HG02571 (cell line): ENCODE data around the gene RFX7.
"Not testable (repeated sequence)": the region's sequence is repeated elsewhere in the genome, so short reads cannot be mapped to it uniquely, and the experiment has no call there.

ENCODE experiments used
- ATAC-seq: cut with Tn5 transposase; IDR thresholded peaks from one replicate; pipeline ENCODE4 v1.9.1; 2021; ENCODE audit warnings: mild to moderate bottlenecking, moderate library complexity; ENCODE audit not compliant: unreplicated experiment

RFX7 gene

DNA sequence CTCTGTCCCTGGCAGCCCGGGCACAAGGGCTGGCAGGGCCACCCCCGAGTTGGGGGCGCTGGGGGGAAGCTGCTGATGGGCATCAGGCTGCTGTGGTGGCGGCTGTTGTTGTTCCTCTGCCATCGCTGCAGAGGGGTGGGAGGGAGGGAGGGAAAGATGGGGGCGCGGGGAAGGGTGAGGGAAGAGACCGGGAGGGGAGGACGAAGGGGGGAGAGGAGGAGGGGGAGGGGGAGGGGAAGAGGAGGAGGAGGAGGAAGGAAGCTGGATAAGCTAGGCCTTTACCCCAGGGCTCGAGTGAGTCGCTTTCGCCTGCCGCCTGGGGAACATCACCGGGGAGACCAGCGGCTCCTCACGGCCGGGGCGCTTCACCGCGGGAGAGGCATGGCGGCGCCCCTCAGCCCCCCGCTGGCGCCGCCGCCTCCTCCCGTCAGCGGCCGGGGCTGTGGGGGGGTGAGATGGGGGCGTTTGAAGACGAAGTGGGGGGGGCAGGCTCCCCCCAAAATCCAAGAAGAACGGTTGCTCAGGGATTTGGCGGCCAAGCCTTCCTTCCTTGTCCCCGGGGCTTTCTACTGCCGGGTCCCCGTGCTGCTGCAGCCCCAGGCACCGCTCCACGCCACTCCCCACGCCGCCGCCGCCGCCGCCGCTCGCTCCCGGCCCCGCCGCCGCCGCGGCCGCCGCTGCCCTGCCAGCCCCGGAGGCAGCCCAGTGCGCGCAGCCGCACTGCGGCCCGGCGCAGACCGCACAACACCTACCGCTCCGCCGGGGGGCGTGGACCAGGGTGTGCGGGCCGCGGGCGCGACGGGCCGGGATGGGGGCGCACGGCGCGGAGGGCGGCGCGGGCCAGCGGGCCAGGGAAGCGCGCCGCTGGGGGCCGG is at the start of gene RFX7:
TSS of gene RFX7 (minus strand) at position 717 of the 875 bp plus-strand sequence. CDS start at position 123, 594 bp downstream.
- peak; percentile 44 for ATAC-seq

GRCh38 chr15:56292546-56293316 is 49.1 kb upstream of the RFX7 start:
- no peak for ATAC-seq

- ATAC-seq = no peak
Observed at GRCh38 chr15:56291741-56292140, 48.1 kb upstream of the RFX7 start.

GRCh38 chr15:56286213-56286612 is 42.5 kb upstream of the RFX7 start:
- ATAC-seq = no peak

GRCh38 chr15:56281145-56281544 is 37.5 kb upstream of the RFX7 start:
- no peak for ATAC-seq

GRCh38 chr15:56273724-56274123 is 30.0 kb upstream of the RFX7 start:
- ATAC-seq = no peak

GRCh38 chr15:56272454-56272853 is 28.8 kb upstream of the RFX7 start:
- ATAC-seq = no peak

GRCh38 chr15:56266465-56266864 is 22.8 kb upstream of the RFX7 start:
- ATAC-seq = not testable (repeated sequence)

DNA sequence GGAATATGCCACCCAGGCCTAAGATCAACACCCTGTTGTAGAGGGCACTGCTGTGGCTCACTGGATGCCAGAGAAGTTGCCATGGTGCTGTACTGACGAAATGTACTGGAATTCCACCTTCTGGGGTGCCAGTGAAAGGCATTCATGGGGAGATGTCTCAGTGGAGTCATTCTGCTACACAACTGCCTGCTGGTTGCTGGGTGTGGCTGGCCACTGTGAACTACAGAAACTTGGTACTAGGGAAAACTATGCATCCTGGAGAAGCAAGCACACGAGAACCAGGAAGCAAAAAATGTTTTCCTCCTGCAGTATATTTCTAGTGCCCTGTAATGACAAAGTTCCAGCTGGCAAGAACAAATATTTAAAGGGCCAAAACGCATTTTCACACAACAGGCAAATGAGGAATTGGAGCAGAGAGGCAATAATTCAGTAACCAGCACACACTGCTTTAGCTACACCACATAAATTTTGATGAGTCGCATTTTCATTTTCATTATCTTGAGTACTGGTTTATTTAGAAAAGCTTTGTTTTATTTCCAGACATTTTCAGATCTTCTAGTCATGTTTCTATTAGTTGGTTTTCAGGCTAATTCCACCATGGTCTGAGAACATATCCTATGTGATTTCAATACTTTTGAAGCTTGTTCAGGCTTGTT is 18.3 kb upstream of the RFX7 start:
- no peak for ATAC-seq

DNA sequence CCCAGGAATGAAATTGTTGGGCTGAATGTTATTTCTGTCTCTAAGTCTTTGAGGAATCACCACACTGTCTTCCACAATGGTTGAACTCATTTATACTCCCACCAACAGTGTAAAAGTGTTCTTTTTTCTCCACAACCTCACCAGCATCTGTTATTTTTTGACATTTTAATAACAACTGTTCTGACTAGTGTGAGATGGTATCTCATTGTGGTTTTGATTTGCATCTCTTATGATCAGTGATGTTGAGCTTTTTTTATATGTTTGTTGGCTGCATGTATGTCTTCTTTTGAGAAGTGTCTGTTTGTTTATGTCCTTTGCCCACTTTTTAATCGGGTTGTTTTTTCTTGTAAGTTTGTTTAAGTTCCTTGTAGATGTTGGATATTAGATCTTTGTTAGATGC is 13.6 kb upstream of the RFX7 start:
- ATAC-seq = not testable (repeated sequence)

DNA sequence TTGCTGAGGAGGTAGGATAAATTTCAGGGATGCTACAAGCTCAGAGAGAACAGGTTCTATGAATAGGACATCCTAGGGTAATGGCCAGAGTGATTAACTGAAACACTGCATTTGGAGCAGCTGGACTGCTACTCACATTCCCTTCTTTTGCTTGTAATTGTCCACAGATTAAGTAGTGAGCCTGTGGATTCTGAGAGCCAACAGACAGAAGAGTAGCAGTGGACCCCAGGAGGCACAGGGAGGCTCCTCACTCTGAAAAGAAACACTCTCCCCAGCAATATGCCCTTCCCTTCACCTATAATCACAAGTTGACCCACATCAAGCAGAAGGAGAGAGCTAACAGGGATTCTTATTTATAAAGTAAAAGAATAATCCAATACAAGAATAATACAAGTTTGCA is 10.6 kb upstream of the RFX7 start:
- ATAC-seq = no peak

DNA sequence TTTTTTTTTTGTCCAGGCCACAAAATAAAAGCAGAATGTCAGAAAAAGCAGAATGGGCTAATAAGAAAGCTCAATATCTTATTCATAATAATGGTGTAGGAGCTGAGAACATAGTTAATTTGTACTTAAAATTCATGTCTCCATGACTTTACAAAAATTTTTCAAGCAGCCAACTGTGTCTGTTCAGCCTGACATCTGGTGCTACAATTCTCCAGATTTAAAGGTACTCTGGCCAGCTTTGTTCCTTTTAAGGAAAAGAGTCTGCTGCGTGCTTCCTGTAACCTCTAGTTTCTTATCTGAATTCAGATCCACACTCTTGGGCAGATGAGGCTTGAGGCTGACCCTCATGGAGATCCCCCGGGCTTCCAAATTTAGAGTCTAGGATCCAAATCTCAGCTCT is 8.7 kb upstream of the RFX7 start:
- no peak for ATAC-seq

DNA sequence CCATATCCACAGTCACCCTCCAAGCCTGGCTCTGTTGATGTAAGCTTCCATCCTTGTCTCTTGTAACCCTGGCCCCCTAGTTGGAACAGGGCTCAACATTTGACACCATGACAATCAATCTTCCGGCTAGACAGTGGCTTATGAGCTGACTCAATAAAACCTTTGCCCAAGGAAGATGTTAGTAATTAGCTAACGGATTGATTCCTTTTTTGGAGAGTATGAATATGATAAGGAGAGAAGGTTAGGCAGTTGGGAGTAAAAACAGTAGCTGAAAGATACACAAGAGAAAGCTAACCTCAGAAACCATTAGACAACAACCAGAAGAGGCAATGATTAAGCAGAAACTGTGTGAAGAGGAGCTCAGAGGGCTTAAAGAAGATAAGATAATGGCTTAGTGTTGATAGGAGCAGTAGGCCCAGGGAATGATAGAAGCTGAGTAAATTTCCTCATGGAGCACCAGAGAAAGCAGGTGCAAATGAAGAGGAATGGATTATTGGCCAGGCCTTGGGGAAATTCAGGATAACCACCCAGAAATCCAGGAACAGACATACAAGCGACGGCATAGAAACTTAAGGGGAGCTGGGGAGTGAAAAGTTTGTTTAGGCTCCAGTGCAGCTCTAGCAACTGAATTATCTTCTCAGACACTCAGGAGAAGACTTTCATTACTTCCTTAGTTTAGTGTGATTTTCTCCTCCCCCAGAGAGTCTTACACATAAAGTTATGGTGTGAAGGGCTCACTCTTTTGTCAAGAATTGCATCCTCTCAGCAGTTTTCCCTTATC is 7.8 kb upstream of the RFX7 start:
- ATAC-seq = no peak

- ATAC-seq = no peak
Observed at GRCh38 chr15:56250626-56251025, 6.9 kb upstream of the RFX7 start.

- ATAC-seq = no peak
Observed at GRCh38 chr15:56249092-56249491, 5.4 kb upstream of the RFX7 start.

GRCh38 chr15:56248311-56248992 is 4.8 kb upstream of the RFX7 start:
- ATAC-seq = no peak

DNA sequence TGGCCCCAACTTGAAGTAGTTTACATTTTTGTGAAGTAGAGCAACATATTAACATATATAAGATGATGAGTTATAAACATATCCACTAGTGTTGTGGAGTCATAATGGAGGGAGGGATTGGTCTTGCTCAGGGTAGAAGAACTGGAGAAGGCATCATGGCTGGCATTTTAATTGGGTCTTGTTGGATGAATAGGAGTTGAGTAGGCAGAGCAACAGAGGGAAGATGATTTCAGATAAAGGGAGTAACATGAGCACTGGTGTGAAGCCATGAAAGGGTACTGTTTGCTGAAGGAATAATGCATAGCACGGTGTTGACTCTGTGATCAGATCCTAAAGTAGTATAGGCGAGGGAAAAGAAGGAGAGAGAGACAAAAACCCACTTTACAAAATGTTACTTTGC is 3.6 kb upstream of the RFX7 start:
- ATAC-seq = no peak

DNA sequence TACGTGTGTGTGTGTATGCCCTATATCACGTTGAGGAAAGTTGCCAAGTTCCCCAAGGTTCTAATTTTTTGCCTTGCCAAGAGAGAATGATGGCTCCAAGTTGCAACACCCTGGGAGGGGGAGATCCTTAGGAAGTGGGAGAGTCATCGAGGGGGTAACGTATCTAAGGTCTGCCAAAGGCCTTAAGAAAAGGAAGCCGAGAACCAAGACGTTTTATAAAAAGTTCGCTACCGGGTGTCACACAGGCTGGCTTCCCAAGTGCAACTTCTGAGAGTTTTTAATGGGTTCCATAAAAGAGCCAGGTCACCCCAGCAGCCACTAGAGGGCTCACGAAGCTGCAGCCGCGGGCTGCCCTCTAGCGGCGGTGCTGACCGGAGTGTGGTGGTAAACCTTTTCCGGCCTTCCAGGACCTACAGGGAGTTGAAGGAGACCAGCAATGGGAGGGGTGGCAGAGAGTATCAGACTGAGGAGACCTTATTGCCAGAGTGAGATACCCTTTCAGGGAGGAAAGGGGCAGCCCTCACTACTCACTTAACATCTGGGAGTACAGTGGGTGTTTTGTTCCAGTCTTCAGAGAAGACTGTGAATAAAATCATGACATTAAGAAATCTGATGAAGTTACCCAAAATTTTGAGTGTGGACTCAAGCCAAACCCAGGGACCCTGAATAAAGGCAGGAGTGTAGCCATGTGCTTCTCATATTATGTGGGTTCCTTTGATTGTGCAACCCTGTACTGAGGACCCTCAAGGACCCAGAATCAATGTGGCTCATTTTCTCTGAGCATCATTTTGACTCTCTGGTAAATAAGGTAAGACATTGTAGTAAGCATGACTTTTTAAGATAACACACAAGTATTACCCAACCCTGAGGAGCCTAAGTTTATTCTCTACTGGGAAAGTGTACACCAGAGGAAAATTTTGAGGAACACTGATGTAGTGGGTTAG is 2.5 kb upstream of the RFX7 start:
- peak; percentile 52 for ATAC-seq
